ENCODE data around the gene RAB23.

RAB23 gene

GRCh38 chr6:57242505-57242904 is 20.4 kb upstream of the RAB23 start:
- no peaks in the 10 kb centered on the region for H3K4me1 ChIP-seq (ENCODE audit: insufficient read depth, insufficient read length)
- no peaks in the 10 kb centered on the region for H3K27me3 ChIP-seq (ENCODE audit: insufficient read depth, insufficient read length)
- no peak for DNase-seq (ENCODE audit: low read depth, low spot score)
- no peaks in the 10 kb centered on the region for H3K9me3 ChIP-seq (ENCODE audit: insufficient read depth, low read length)
- no peaks in the 10 kb centered on the region for H3K36me3 ChIP-seq (ENCODE audit: insufficient read depth, insufficient read length, low read length)
- no peak overlapping the region for H3K4me3 ChIP-seq (ENCODE audit: insufficient read length, low read depth)
- no peak overlapping the region for H3K9ac ChIP-seq (ENCODE audit: insufficient read length, low read depth)
- TF ChIP-seq SUZ12 (IDR thresholded peaks at IDR 0.05; ENCODE audit: extremely low read depth, insufficient read depth, insufficient read length): no peak
- TF ChIP-seq YY1 (IDR thresholded peaks at IDR 0.05; ENCODE audit: insufficient read depth, insufficient read length): no peak
- TF ChIP-seq ZNF274 (IDR thresholded peaks at IDR 0.05; ENCODE audit: low read depth, low read length): no peak

GRCh38 chr6:57226221-57226620 is 4.1 kb upstream of the RAB23 start:
- TF ChIP-seq SUZ12 (IDR thresholded peaks at IDR 0.05; ENCODE audit: extremely low read depth, insufficient read depth, insufficient read length): no peak
- no peak for TF ChIP-seq YY1 (IDR thresholded peaks at IDR 0.05; ENCODE audit: insufficient read depth, insufficient read length)
- TF ChIP-seq ZNF274 (IDR thresholded peaks at IDR 0.05; ENCODE audit: low read depth, low read length): no peak
- Histone ChIP-seq H3K27me3 (ENCODE audit: insufficient read depth, insufficient read length) (no peaks in the 10 kb centered on the region), H3K9ac (ENCODE audit: insufficient read length, low read depth) (no peak overlapping the region), H3K4me1 (ENCODE audit: insufficient read depth, insufficient read length) (no peaks in the 10 kb centered on the region), H3K36me3 (ENCODE audit: insufficient read depth, insufficient read length, low read length) (no peaks in the 10 kb centered on the region), H3K9me3 (ENCODE audit: insufficient read depth, low read length) (no peaks in the 10 kb centered on the region), H3K4me3 (ENCODE audit: insufficient read length, low read depth) (no peak overlapping the region)
- DNase-seq (ENCODE audit: low read depth, low spot score): no peak

GRCh38 chr6:57224769-57225515 is 2.8 kb upstream of the RAB23 start:
- H3K9me3 ChIP-seq (ENCODE audit: insufficient read depth, low read length): no peaks in the 10 kb centered on the region
- no peaks in the 10 kb centered on the region for H3K27me3 ChIP-seq (ENCODE audit: insufficient read depth, insufficient read length)
- H3K4me3 ChIP-seq (ENCODE audit: insufficient read length, low read depth): no peak overlapping the region
- DNase-seq (ENCODE audit: low read depth, low spot score): no peak
- H3K9ac ChIP-seq (ENCODE audit: insufficient read length, low read depth): no peak overlapping the region
- TF ChIP-seq SUZ12 (IDR thresholded peaks at IDR 0.05; ENCODE audit: extremely low read depth, insufficient read depth, insufficient read length): no peak
- TF ChIP-seq YY1 (IDR thresholded peaks at IDR 0.05; ENCODE audit: insufficient read depth, insufficient read length): no peak
- no peak for TF ChIP-seq ZNF274 (IDR thresholded peaks at IDR 0.05; ENCODE audit: low read depth, low read length)
- H3K4me1 ChIP-seq (ENCODE audit: insufficient read depth, insufficient read length): no peaks in the 10 kb centered on the region
- no peaks in the 10 kb centered on the region for H3K36me3 ChIP-seq (ENCODE audit: insufficient read depth, insufficient read length, low read length)

- peak overlapping the region; percentile 65 for H3K9ac ChIP-seq (ENCODE audit: insufficient read length, low read depth)
- H3K27me3 ChIP-seq (ENCODE audit: insufficient read depth, insufficient read length): no peaks in the 10 kb centered on the region
- no peak for TF ChIP-seq YY1 (IDR thresholded peaks at IDR 0.05; ENCODE audit: insufficient read depth, insufficient read length)
- no peak for TF ChIP-seq ZNF274 (IDR thresholded peaks at IDR 0.05; ENCODE audit: low read depth, low read length)
- TF ChIP-seq SUZ12 (IDR thresholded peaks at IDR 0.05; ENCODE audit: extremely low read depth, insufficient read depth, insufficient read length): no peak
- no peaks in the 10 kb centered on the region for H3K4me1 ChIP-seq (ENCODE audit: insufficient read depth, insufficient read length)
- H3K4me3 ChIP-seq (ENCODE audit: insufficient read length, low read depth): peak overlapping the region; percentile 86
- DNase-seq (ENCODE audit: low read depth, low spot score): no peak
- H3K9me3 ChIP-seq (ENCODE audit: insufficient read depth, low read length): no peaks in the 10 kb centered on the region
- H3K36me3 ChIP-seq (ENCODE audit: insufficient read depth, insufficient read length, low read length): no peaks in the 10 kb centered on the region
These were observed 603 bp upstream of the RAB23 start for GRCh38 chr6:57222743-57223077.

- Histone ChIP-seq H3K9me3 (ENCODE audit: insufficient read depth, low read length) (no peaks in the 10 kb centered on the region), H3K9ac (ENCODE audit: insufficient read length, low read depth) (peak overlapping the region; percentile 93), H3K4me3 (ENCODE audit: insufficient read length, low read depth) (peak overlapping the region; percentile 86), H3K4me1 (ENCODE audit: insufficient read depth, insufficient read length) (no peaks in the 10 kb centered on the region), H3K36me3 (ENCODE audit: insufficient read depth, insufficient read length, low read length) (no peaks in the 10 kb centered on the region), H3K27me3 (ENCODE audit: insufficient read depth, insufficient read length) (no peaks in the 10 kb centered on the region)
- no peak for TF ChIP-seq ZNF274 (IDR thresholded peaks at IDR 0.05; ENCODE audit: low read depth, low read length)
- TF ChIP-seq SUZ12 (IDR thresholded peaks at IDR 0.05; ENCODE audit: extremely low read depth, insufficient read depth, insufficient read length): no peak
- TF ChIP-seq YY1 (IDR thresholded peaks at IDR 0.05; ENCODE audit: insufficient read depth, insufficient read length): no peak
- peak; percentile 54 for DNase-seq (ENCODE audit: low read depth, low spot score)
These were observed 744 bp downstream of the RAB23 start for GRCh38 chr6:57221191-57221935.

GRCh38 chr6:57220083-57220703 is 1.9 kb downstream of the RAB23 start:
- Histone ChIP-seq H3K9me3 (ENCODE audit: insufficient read depth, low read length) (peaks cover 6% of the 10 kb centered on the region; the same call in 1 of the 2 replicates), H3K4me3 (ENCODE audit: insufficient read length, low read depth) (no peak overlapping the region)

GRCh38 chr6:57217270-57217669 is 4.8 kb downstream of the RAB23 start:
- Histone ChIP-seq H3K4me1 (ENCODE audit: insufficient read depth, insufficient read length) (no peaks in the 10 kb centered on the region), H3K4me3 (ENCODE audit: insufficient read length, low read depth) (no peak overlapping the region), H3K9ac (ENCODE audit: insufficient read length, low read depth) (no peak overlapping the region), H3K27me3 (ENCODE audit: insufficient read depth, insufficient read length) (no peaks in the 10 kb centered on the region), H3K9me3 (ENCODE audit: insufficient read depth, low read length) (peaks cover 8% of the 10 kb centered on the region; the same call in 1 of the 2 replicates), H3K36me3 (ENCODE audit: insufficient read depth, insufficient read length, low read length) (no peaks in the 10 kb centered on the region)
- TF ChIP-seq ZNF274 (IDR thresholded peaks at IDR 0.05; ENCODE audit: low read depth, low read length) (no peak), SUZ12 (IDR thresholded peaks at IDR 0.05; ENCODE audit: extremely low read depth, insufficient read depth, insufficient read length) (no peak), YY1 (IDR thresholded peaks at IDR 0.05; ENCODE audit: insufficient read depth, insufficient read length) (no peak)
- DNase-seq (ENCODE audit: low read depth, low spot score): no peak

More at GRCh38 chr6:57220083-57220703, 1.9 kb downstream of the RAB23 start:
- no peaks in the 10 kb centered on the region for H3K36me3 ChIP-seq (ENCODE audit: insufficient read depth, insufficient read length, low read length)
- no peak for DNase-seq (ENCODE audit: low read depth, low spot score)
- H3K4me1 ChIP-seq (ENCODE audit: insufficient read depth, insufficient read length): no peaks in the 10 kb centered on the region
- no peaks in the 10 kb centered on the region for H3K27me3 ChIP-seq (ENCODE audit: insufficient read depth, insufficient read length)
- no peak overlapping the region for H3K9ac ChIP-seq (ENCODE audit: insufficient read length, low read depth)
- TF ChIP-seq ZNF274 (IDR thresholded peaks at IDR 0.05; ENCODE audit: low read depth, low read length) (no peak), YY1 (IDR thresholded peaks at IDR 0.05; ENCODE audit: insufficient read depth, insufficient read length) (no peak), SUZ12 (IDR thresholded peaks at IDR 0.05; ENCODE audit: extremely low read depth, insufficient read depth, insufficient read length) (no peak)
